Daoy (cell line): ENCODE results near the gene UGT1A7. TPM values are rescaled to one million over a fixed set of nuclear protein-coding genes. Genes with fewer than 3 reads are reported as not detected.

Experiments used
- DNase-seq: peaks from one replicate; pipeline ENCODE4 v3.0.0-alpha.2; 2015; ENCODE audit warnings: low read depth
- total RNA-seq: library from RNA; depleted of rRNA; stranded (reverse); fragments of >200 nt; shearing (Covaris generic); gene quantifications from 2 replicates; pipeline ENCODE4 v1.2.3, GENCODE V29; 2014

Gene UGT1A7
- total RNA-seq, 1 experiment from 2014 or later: 0.17 TPM

GRCh38 chr2:233799087-233799665, 117.5 kb downstream of the UGT1A7 start:
- DNase-seq: no peak

GRCh38 chr2:233799716-233800115, 118.0 kb downstream of the UGT1A7 start:
- DNase-seq: no peak

- DNase-seq: no peak
Measured at GRCh38 chr2:233800208-233800607, 118.5 kb downstream of the UGT1A7 start.

GRCh38 chr2:233801357-233802131, 119.8 kb downstream of the UGT1A7 start:
- DNase-seq: peak; percentile 71

- no peak for DNase-seq
Measured at GRCh38 chr2:233802132-233802815, 120.6 kb downstream of the UGT1A7 start.

- DNase-seq: no peak
Measured at GRCh38 chr2:233803292-233803911, 121.7 kb downstream of the UGT1A7 start.

- no peak for DNase-seq
Measured at GRCh38 chr2:233803994-233804393, 122.3 kb downstream of the UGT1A7 start.

GRCh38 chr2:233807215-233807865, 125.6 kb downstream of the UGT1A7 start:
- no peak for DNase-seq

- DNase-seq: no peak
Measured at GRCh38 chr2:233807966-233808935, 126.5 kb downstream of the UGT1A7 start.

GRCh38 chr2:233810385-233810784, 128.7 kb downstream of the UGT1A7 start:
- DNase-seq: no peak

GRCh38 chr2:233811087-233811486, 129.4 kb downstream of the UGT1A7 start:
- DNase-seq: no peak

GRCh38 chr2:233811732-233812131, 130.0 kb downstream of the UGT1A7 start:
- no peak for DNase-seq

GRCh38 chr2:233813236-233814055, 131.7 kb downstream of the UGT1A7 start:
- DNase-seq: no peak

GRCh38 chr2:233814056-233814835, 132.5 kb downstream of the UGT1A7 start:
- DNase-seq: no peak

GRCh38 chr2:233815861-233816260, 134.2 kb downstream of the UGT1A7 start:
- no peak for DNase-seq

- peak; percentile 34 for DNase-seq
Measured at GRCh38 chr2:233816334-233816733, 134.6 kb downstream of the UGT1A7 start.

GRCh38 chr2:233816771-233817170, 135.1 kb downstream of the UGT1A7 start:
- no peak for DNase-seq

GRCh38 chr2:233817361-233817911, 135.7 kb downstream of the UGT1A7 start:
- peak; percentile 49 for DNase-seq
